Kidney (tissue), 14 donors: ENCODE results near the gene JAML. TPM values are rescaled to one million over a fixed set of nuclear protein-coding genes. Genes with fewer than 3 reads are reported as not detected.

Experiments
- DNase-seq, 5 donors: peaks; one replicate each; pipeline ENCODE4 v3.0.0-alpha.2; 2013 to 2020
- FAIRE-seq: peaks from 2 replicates; lab custom pipeline; 2012; peaks lifted over from hg19 to GRCh38; lab: Jason Lieb, UNC
- H3K27ac ChIP-seq, 2 donors: one replicate each; pipeline ENCODE4 v1.7.0; 2013; ENCODE audit warnings: low read depth in 2 of 2, low read length in 2 of 2, inconsistent platforms in 1 of 2
- H3K27me3 ChIP-seq: one replicate; pipeline ENCODE4 v1.7.1; 2013; ENCODE audit warnings: low read length, inconsistent platforms; ENCODE audit not compliant: control insufficient read depth, insufficient read depth
- H3K36me3 ChIP-seq, 3 donors: one replicate each; pipeline versions ENCODE4 v1.7.0 to v1.7.1; 2013; ENCODE audit warnings: low read length in 3 of 3, control low read depth in 1 of 3, inconsistent platforms in 1 of 3; ENCODE audit not compliant: insufficient read depth in 3 of 3, control insufficient read depth in 2 of 3
- H3K4me1 ChIP-seq, 3 donors: one replicate each; pipeline versions ENCODE4 v1.7.0 to v1.7.1; 2013; ENCODE audit warnings: low read length in 3 of 3, inconsistent platforms in 1 of 3, low read depth in 1 of 3; ENCODE audit not compliant: control insufficient read depth in 2 of 3, insufficient read depth in 2 of 3
- H3K4me3 ChIP-seq, 3 donors: one replicate each; pipeline versions ENCODE4 v1.7.0 to v1.8.1; 2013; ENCODE audit warnings: low read length in 3 of 3, control low read depth in 1 of 3, inconsistent platforms in 1 of 3
- H3K9ac ChIP-seq, 3 donors: one replicate each; pipeline versions ENCODE4 v1.7.0 to v1.7.1; 2013; ENCODE audit warnings: low read length in 3 of 3, control low read depth in 1 of 3, inconsistent platforms in 1 of 3
- H3K9me3 ChIP-seq, 3 donors: one replicate each; pipeline versions ENCODE4 v1.7.0 to v1.7.1; 2013; ENCODE audit warnings: low read length in 3 of 3, control low read depth in 1 of 3, inconsistent platforms in 1 of 3; ENCODE audit not compliant: control insufficient read depth in 2 of 3, insufficient read depth in 1 of 3
- intact Hi-C: fragments of 100-400 bp; cut with DNase I; formaldehyde crosslinking; loops from one replicate; pipeline ENCODE4 v1.11.1; 2022
- polyA plus RNA-seq: library from polyadenylated mRNA; stranded (reverse); fragments of 350-450 nt; fragmentation: Illumina TruSeq; extraction: RNeasy Lipid Tissue Mini Kit (QIAGEN cat#74804); gene quantifications from one replicate; pipeline ENCODE4 v1.2.3, GENCODE V29; 2014; ENCODE audit warnings: low read depth, low replicate concordance; ENCODE audit not compliant: insufficient read depth
- total RNA-seq: library from RNA; stranded (reverse); fragmentation: NEBNext Ultra II Directional; extraction: Animal tissue kit (Norgen Biotek cat#: 25700); gene quantifications from one replicate; pipeline ENCODE4 v1.2.1, GENCODE V29; 2021
- TF ChIP-seq, protein P1 (sequence below): IDR thresholded peaks from 3 replicates; pipeline ENCODE4 v1.5.1; 2012; ENCODE audit warnings: mild to moderate bottlenecking, moderate library complexity, borderline replicate concordance; ENCODE audit not compliant: insufficient read depth; ENCODE audit errors: extremely low read depth
- donor health status: control.
- donor health status: control.
- donor health status: control.
- donor health status: control.
- donor health status: control.
- donor health status: DM: yes; HTN: yes; CAD: no.
- donor health status: Normal renal cell carcinoma (clear cell type).

JAML gene
- total and polyA plus RNA-seq, 2 donors from 2014 or later, result 2.5 to 17.1 TPM

DNA sequence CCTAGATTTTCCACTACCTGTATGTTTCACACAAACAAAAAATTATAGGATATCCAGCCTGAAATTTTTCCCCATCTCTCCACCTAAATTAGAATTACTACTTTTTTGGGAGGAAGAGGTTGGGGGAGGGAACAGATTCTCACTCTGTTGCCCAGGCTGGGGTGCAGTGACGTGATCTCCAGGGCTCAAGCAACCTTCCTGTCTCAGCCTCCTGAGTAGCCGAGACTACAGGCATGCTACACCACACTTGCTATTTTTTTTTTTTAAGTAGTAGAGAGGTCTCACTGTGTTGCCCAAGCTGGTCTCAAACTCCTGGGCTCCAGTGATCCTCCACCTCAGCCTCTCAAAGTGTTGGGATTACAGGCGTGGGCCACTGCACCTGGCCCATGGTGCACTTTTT lies 9.5 kb downstream of the JAML start:
- no peak for FAIRE-seq
- H3K27me3 ChIP-seq, result no peaks in the 10 kb centered on the region

DNA sequence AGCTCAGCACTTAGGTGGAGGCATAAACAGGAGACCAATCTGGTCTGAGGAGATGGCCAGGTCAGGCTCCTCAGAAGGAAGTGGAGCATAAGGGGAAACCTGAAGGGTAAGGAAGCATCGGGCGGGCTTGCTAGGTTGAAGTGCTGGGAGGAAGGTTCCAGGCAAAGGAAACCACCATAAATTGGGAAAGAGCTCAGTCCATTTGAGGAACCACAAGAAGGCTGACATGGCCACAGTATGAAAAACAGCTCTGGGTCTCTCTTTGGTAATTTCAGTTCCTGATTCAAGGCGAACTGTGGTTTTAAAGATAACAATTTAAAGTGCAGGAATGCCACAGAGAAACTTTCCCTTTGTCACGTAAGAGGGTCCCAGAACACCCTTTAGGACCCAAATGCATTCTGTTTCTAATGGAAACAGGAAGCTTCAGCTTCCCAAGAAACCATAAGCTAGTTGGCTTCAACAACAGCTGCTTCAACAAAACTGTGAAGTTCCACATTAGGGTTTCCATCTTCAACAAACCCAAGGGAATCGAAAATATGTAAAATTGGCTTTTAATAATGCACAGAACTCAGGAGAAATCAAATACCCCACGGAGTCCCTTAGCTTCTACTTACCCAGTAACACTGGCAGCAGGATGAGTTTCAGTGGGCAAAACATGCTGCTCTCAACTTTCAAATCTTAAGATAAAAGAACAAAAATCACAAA lies 10.4 kb downstream of the JAML start:
- FAIRE-seq (no peak), DNase-seq (peak in 1 of 5 donors; percentile 15)
- Histone ChIP-seq H3K4me3 (no peak overlapping the region), H3K27me3 (no peaks in the 10 kb centered on the region), H3K27ac (no peak overlapping the region), H3K36me3 (no peaks in the 10 kb centered on the region), H3K9ac (no peak overlapping the region), H3K4me1 (no peaks in the 10 kb centered on the region), H3K9me3 (no peaks in the 10 kb centered on the region)
- intact Hi-C loops, result no loop called here
- TF ChIP-seq, protein P1, sequence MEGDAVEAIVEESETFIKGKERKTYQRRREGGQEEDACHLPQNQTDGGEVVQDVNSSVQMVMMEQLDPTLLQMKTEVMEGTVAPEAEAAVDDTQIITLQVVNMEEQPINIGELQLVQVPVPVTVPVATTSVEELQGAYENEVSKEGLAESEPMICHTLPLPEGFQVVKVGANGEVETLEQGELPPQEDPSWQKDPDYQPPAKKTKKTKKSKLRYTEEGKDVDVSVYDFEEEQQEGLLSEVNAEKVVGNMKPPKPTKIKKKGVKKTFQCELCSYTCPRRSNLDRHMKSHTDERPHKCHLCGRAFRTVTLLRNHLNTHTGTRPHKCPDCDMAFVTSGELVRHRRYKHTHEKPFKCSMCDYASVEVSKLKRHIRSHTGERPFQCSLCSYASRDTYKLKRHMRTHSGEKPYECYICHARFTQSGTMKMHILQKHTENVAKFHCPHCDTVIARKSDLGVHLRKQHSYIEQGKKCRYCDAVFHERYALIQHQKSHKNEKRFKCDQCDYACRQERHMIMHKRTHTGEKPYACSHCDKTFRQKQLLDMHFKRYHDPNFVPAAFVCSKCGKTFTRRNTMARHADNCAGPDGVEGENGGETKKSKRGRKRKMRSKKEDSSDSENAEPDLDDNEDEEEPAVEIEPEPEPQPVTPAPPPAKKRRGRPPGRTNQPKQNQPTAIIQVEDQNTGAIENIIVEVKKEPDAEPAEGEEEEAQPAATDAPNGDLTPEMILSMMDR, result no peak

More for the DNA sequence above, 9.5 kb downstream of the JAML start:
- Histone ChIP-seq H3K4me1 (no peaks in the 10 kb centered on the region), H3K9ac (no peak overlapping the region), H3K4me3 (no peak overlapping the region), H3K27ac (no peak overlapping the region), H3K9me3 (no peaks in the 10 kb centered on the region), H3K36me3 (no peaks in the 10 kb centered on the region)
- intact Hi-C loops, result no loop called here
- TF ChIP-seq, protein P1, result no peak
- no peak for DNase-seq

DNA sequence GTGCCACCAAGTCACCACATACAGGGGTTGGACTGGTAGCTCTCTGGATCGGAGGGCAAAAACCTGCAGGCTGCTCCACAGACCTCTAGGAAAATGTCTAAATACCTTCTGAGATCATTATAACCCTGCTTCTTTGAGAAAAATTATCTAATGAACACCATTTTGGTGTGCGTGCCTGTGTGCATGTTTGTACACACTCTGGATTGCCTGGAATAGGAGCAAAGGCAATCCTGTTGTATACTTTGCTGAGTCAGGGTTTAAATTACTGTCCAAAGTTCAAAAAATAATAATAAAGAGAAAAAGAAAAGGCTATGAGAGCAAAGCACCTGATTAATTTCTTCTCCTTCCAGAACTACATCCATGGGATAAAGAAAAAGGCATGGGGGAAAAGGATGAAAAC lies 11.0 kb downstream of the JAML start:
- no peaks in the 10 kb centered on the region for H3K27me3 ChIP-seq
- intact Hi-C loops, result no loop called here
- FAIRE-seq (no peak), DNase-seq (no peak)
- TF ChIP-seq, protein P1, result no peak
- no peak overlapping the region for H3K4me3 ChIP-seq
- no peaks in the 10 kb centered on the region for H3K36me3 ChIP-seq
- H3K27ac ChIP-seq, result no peak overlapping the region
- no peaks in the 10 kb centered on the region for H3K9me3 ChIP-seq
- no peak overlapping the region for H3K9ac ChIP-seq
- H3K4me1 ChIP-seq, result no peaks in the 10 kb centered on the region
